Dedifferentiated amniotic fluid mesenchymal stem cell (primary cell): ENCODE data around the gene FGF14.

ENCODE experiments used
- DNase-seq: peaks from one replicate; pipeline ENCODE4 v3.0.0-alpha.2; 2016; ENCODE audit errors: extremely low spot score

FGF14 gene

DNA sequence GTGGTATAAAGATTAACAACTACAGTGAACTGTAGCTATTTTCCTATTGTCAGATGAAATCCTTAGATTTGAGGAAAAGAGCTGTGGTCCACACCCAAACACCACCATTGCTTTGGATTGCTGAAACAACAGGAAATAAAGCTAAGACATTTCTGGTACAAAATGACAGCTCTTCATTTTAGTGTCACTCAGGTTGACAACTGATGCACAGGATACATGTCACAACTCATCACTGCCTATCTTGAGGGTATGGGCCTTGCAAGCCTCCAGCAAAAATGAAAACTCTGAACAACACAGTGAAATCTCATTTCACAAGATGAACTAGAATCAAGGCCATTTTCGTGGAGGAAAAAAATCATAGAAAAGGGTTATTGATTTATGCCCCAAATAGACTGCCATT lies 609.7 kb downstream of the FGF14 start:
- no peak for DNase-seq

DNA sequence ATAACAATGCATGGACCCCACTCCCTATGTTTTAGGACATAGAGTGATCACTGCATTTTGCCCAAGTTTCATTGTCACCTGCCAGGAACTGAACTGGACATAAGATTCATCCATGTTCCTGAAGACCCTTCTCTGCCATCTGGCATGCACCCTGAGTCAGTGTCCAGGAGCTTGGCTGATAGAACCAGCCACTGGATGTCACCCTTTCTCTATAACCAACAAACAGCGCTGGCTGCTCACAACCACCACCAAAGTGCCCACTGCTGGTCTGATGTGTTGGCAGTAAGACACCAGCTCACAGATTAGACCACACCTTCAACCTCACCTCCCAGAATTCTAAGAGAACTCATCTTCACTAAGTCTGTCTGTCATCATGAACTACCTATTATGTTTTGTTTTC lies 616.0 kb downstream of the FGF14 start:
- peak; percentile 45 for DNase-seq

DNA sequence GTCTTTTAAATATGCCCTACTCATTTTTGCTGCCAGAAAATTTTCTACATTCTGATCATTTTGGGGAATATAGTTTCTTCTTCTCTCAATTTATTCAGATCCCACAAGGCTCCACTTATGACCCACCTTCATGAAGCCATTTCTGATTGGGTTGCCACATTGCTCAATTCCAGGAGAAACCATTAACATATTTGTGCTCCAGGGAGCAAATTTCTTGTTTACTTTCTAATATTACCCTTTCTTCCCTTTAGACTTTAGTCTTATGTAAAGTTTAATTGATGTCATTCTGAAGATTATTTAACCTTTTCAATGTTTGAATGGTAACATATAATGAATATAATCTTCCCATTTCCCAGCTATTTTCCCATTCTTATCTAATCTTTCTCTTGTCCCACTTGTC lies 617.5 kb downstream of the FGF14 start:
- DNase-seq, result no peak

DNA sequence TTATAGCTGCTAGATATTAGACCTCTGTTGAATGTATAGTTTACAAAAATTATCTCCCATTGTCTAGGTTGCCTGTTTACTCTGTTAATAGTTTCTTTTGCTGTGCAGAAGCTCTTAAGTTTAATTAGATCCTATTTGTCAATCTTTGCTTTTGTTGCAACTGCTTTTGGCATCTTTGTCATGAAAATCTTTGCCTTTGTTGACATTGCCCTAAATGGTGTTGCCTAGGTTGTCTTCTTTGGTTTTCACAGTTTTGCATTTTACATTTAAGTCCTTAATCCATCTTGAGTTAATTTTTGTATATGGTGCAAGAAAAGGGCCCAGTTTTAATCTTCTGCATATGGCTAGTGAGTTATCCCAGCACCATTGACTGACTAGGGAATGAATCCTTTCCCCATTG lies 618.3 kb downstream of the FGF14 start:
- DNase-seq, result no peak

DNA sequence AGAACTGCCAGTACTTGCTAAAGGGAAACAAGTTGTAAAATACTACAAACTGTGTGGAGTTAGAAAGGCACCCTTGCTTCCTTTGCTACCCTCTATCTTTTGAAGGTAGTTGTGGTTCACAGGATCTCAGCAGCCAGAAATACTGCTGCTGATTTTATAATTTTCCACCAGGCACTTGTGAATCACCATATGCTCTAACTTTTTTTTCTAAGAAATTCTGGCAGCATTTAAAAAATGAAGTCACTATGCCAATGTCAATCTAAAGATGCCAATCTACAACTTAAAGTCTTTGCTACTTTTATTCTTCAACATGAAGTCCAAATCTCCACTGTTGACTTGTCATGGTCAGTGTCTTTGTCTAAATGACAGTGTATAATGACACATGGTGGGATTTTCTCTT lies 621.6 kb downstream of the FGF14 start:
- no peak for DNase-seq

DNA sequence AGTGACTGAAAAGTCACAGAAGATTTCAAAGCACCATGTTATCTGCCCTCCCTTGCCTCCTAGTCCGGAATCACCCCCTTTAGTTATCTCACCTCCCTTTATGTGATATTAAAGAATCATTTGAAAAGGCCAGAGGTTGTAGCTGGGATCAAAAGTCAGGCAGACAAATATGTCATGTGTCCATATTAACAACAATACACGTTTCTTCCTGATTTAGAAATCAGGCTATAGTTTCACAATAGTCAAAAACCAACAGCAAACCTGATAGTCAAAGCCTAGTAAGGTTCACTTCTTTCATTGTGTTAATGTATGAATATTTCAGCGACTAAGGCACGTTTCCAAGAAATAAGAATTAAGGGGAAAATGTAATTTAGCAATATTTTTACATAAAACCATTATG lies 622.7 kb downstream of the FGF14 start:
- no peak for DNase-seq

DNA sequence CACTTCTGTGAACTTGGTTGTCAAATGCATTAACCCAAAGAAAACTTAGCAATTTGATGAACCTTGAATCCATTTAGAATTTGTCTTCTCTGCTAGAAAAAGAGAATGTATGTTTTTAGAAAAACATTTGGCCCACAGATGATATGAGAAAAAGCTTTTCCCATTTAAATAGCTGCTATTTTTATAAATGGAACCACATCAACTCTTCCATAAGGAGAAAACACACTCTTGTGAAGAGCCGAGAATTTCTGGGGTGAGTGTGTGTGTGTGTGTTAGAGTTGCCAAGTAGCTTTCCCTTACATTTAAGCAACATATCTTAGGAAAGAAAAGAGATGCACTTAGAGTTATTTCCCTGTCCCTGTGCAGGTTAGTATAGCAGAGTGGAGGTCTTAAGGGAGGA lies 626.6 kb downstream of the FGF14 start:
- no peak for DNase-seq

DNA sequence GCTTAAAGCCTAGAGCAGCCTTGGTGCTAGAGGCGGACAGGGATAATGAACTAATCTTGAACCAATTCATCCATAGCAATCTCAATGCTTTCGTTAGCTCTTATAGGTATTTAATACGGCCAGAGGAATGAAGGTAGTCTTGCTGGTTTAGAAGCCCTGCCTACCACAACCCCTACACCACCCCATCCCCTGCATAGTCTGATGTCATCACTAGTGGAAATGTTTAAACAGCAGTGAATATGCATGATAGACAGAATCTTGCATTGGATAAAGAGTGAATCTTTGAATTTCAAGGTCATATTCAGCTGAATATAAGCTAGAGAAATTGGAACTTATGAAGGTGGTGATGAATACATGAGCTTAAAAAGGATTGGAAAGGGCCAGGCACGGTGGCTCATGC lies 627.5 kb downstream of the FGF14 start:
- no peak for DNase-seq

DNA sequence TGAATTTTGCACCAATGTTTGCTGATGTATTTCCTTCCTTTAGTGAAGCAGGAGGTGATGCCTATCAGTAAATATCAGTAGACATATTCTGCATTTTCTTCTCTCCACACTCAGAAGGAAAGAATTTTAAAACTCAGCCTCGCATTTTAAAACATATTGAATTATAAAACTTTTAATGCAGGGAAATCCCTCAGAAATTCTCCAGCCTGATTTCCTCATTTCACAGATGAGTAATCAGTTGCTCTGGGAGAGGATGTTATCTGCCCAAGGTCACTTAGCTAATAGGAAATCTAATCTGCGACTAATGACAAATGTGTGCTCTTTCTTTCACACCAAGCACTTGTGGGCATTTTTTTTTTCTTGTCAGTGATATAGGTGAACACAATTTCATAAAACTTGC lies 628.8 kb downstream of the FGF14 start:
- DNase-seq, result peak; percentile 32

DNA sequence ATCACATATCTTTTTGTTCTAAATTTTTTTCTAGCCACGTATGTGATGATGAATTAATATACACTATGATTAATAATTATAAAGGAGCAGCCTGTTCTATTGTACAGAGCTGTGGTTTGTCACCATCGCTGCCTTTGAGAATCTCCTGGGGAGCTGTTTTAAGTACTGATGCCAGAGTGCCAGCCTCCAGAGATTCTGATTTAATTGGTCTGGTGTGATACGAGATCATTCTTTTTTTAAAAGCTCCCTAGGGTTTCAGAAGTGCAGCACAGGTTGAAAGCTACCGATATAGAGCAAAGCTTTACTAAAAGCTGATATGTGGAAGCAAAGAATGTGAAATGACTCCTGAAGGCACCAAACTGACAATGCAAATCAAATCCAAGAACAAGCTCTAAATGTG lies 634.7 kb downstream of the FGF14 start:
- no peak for DNase-seq

DNA sequence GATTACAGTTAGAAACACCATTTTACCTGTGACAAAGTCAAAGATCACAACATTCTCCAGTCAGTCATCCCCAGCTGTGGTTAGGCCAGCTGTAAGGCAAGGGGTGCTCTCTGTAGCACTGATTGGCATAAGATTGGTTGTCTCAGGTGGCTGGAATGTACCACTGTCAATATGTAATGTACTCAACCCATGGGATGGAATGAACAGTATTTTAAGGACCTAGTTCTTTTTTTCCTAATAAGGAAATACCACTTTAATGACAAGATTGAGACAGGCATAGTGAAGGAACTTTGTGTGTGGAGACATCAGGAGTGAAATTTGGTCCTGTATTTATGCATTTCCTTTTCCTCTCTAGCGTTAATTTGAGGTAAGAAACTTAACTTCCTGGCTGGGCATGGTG lies 638.7 kb downstream of the FGF14 start:
- DNase-seq, result no peak

DNA sequence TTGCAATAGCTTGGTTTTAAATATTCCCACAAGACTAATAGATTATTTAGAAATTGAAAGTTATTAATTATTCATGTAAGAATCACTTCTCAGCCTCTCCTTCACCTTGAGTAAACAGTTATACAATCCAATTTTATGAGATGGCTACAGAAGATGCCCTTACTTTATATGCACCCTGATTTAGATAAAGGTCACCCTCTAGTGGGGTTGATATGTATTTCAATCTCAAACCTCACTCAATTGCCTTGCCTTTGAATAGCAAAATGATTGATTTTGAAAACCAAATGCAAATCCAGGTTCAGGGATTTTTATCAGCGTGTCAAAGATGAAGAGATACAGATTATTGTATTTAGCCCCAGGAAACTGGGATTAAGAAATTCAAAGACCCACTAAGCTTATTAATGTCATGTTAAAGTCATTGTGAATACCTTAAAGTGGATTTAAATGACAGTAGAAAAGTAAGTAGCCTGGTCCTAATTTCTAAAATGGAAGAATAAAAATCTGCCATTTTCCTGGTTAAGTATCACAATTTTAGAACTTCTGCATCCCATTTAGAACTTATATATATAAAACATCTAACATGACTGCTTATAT lies 644.3 kb downstream of the FGF14 start:
- DNase-seq, result peak; percentile 18

DNA sequence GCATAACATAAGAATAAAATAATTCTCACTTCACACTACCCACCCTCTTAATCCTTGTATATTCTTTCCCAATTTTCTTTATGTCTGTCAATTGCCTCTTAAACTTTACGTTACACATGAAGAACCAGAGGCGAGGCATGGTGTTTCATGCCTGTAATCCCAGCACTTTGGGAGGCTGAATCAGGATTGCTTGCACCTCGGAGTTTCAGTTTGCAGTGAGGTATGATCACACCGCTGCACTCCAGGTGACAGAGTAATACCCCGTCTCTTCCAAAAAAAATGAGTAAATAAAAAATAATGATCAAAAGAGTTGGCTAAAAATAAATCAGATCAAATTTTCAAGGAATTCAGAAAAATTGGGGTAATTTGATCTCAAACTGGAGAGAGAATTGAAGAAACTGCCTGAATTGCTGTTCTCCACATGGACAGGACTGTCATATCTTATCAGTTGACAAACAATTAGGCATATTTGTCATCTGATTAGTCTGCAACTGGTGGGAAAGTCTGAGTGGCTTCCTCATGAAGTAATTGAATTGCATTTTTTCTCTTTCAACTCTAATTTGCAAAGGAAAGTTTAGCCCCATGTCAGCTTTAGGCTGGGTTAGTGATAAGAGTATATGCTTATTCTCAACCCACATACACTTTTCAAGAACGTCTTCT lies 646.5 kb downstream of the FGF14 start:
- no peak for DNase-seq

DNA sequence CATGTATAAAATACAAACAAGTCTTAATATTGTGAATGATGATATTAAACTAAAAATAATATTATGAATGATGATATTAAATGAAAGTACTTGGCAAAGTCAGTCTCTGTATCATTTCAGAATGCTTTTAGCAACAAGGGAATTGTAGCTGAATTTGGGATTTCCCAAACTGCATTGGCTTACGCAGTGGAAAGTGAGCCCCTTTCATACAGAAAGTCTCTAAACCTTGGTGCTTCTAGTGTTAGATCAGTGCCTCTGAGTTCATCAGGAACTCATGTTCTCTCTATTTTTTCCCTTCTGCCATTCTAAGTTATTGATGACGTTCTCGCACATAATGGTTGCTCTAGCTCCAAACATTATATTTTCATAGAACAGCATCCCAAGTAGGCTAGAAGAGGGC lies 649.4 kb downstream of the FGF14 start:
- DNase-seq, result no peak

DNA sequence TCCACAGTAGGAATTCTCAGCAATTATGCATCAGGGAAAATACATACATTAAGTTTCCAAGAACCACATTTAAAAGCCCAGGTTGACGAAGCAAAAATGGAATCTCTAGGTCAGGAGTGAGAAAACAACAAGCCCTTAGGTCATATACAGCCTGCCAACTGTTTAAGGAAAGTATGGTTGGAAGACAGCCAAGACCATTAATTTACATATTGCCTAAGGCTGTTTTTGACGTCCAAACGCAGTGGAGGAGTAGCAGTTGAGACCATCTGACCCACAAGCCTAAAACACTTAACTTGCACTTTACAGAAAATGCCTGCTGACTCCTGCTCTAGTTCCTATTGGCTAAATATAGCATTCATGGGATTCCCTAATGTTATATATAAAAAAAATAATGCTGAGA lies 650.4 kb downstream of the FGF14 start:
- DNase-seq, result peak; percentile 69

DNA sequence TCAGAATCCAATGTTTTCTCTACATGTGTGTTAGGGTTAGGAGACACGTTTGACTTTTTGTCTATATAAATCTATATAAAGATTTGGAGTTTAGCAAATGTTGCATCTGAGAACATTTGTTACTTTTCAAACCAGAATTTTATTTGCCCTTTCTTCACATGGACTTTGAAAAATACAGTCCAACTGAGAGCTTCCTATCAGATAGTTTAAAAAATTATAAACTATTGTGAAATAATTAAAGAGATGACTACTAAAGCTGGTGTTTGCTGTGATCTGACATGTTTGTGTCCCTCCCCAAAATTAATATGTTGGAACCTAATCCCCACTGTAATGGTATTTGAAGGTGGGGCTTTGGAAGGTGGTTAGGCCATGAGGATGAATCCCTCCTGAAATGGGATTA lies 652.3 kb downstream of the FGF14 start:
- no peak for DNase-seq

DNA sequence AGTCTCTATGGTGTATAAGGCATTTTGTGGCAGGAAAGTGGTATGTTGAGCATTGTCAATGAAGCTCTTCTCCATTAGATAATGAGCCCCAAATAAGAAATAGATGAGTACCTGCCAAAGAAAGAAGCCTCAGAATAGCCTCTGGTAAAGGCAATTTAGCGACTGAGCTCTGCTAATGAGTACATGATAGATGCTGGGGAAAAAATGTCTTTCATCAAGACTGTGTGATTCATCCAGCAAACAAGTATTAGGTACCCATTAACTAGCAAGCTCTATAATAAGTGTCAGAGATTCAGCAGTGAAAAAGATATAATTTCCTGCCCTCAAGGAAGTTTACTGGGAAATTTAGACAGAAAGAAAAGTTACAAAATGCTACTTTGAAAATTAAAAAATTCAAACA lies 654.8 kb downstream of the FGF14 start:
- DNase-seq, result no peak

DNA sequence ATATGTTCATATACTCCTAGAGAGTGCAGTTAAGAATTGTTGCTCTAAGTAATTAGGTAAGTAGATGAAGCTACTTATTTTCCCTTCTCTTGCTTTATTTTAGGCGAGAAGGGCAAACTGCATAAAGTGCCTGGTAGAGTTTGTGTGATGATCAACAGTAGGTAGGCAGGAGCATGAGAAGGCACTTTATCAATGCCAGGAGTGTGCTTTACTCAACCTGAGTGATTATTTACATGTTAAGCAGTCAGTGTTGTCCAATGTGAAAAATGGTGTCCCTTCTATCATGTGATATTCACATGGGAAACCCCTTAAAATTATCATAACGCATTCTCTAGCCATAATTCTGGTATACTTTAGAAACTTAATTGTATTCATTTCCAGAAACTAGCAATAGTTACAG lies 655.3 kb downstream of the FGF14 start:
- DNase-seq, result no peak

DNA sequence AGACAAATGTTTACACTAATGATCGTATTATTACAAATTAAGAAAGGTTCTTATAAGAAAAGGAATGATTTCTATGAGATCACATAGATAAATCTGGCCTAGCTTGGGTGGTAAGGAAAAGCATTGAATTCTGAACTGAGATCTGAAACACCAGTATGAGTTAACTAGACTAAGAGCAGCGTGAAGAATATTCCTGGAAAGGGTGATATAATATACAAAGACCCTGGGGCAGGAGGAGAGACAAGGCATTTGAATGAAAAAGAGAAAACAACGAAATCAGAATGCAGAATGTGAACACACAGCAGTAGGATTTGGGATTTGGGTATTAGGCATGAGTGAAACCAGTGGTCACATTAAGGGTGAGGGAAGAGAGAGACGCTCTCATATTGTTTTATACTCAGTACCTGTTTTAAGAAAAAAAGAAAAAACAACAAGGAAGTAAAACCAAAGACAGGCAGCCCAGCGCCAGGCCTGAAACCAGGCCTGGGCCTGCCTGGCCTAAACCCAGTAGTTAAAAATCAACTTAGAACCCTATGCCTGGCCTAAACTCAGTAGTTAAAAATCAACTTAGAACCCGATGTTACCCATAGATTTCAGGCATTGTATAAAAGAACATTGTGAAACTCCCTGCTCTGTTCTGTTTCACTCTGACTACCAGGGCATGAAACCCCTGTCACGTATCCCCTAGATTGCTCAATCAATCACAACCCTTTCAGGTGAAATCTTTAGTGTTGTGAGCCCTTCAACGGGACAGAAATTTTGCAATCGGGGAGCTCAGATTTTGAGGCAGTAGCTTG lies 662.3 kb downstream of the FGF14 start:
- no peak for DNase-seq

DNA sequence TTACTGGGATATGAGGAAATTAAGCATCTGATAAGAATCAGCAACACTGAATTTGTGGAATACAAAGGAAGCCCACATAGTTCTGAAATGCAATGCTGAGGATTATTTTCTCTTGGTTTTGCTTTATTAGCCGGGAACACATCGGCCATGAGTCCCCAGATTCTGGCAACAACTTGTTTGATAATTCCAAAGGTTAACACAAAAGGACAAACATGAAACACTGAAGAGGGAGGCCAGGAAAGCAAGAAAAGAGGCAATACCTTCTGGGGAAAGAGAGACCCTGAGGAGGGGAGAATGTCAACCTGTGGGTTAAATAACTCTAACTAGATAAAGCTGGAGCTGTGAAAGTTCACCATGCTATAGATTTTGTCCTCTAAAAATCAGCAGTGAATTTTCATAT lies 663.5 kb downstream of the FGF14 start:
- DNase-seq, result no peak

DNA sequence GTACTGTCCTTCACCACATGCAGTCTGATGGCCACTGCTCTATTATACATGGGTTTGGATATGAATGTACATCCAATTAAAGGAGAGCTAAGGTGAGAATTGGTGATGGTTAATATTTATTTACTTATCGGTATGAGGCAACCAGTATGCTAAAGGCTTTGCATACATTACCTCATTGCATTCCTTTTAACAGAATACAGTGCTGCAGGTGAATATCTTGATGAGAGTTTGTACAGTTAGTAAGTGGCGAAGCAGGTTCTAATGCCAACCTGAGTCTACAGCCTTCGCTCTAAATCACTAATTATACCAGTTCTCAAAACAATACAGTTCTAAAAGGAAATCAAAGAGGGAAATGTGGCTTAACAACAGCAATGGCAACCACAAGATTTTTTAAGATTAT lies 665.3 kb downstream of the FGF14 start:
- no peak for DNase-seq

DNA sequence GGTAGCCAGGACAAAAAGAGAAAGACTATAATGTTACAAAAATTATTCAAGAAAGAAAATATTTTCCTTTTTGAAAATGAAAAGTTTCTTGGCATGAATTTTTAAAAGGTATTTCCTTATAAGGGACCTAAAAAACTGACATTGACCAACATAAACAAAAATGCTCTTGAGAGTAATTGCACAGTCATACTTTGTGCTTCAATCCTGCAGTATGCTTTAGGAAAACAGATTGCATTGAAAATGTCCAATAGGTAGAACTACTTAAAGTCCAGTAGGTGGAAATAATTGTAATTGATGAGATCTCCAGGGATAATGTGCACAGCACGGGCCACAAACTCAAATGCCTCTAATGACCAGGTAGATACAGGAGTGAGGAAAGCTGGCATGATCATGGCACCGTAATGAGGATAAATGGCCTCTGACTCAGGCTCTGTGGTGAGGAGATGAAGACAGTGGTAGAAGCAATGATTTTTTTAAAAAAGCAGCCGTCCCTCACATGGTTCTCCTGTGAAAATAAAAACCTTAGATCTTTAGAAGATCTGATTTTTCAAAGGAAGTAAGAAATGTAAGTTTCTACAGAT lies 671.3 kb downstream of the FGF14 start:
- DNase-seq, result no peak

DNA sequence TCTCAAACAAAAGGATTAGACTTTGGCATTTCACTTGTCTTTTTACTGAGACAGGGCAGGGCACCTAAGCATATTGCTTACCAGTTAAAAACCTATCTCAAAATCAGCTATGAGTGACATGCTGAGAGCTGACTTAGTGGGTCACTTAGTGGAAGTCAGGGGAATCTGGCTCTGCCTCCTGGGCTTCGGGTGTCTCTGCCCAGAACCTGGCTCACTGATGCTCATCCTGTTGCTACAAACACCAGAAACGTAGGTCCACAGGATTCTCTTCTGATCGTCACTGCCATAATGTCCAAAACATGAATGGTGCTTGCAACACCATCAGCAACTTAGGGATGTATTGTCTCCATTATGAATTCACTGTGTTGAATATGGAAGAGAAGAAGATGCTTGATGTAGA lies 673.2 kb downstream of the FGF14 start:
- DNase-seq, result no peak
